H7 (cell line): Measurements from ENCODE around the gene CUEDC1. TPM values are rescaled to one million over a fixed set of nuclear protein-coding genes. Genes with fewer than 3 reads are reported as not detected.
A peak's percentile ranks its signal among the peaks of the same experiment; 100 is the strongest.
"Not testable (repeated sequence)": the region's sequence is repeated elsewhere in the genome, so short reads cannot be mapped to it uniquely, and the experiment has no call there.

Source experiments
- DNase-seq: peaks from one replicate; pipeline ENCODE4 v3.0.0; 2012
- H3K27me3 ChIP-seq: 2 replicates; pipeline ENCODE4 v1.6.0; 2011; ENCODE audit warnings: mild to moderate bottlenecking, low read length; ENCODE audit not compliant: control insufficient read depth, insufficient read depth
- H3K36me3 ChIP-seq: replicated peaks from 2 replicates; pipeline ENCODE4 v1.5.1; 2011; ENCODE audit warnings: low read length; ENCODE audit not compliant: control insufficient read depth, insufficient read depth
- H3K4me3 ChIP-seq: 2 replicates; pipeline ENCODE4 v1.5.1; 2011; ENCODE audit warnings: low read depth, mild to moderate bottlenecking, control low read depth, low read length, moderate library complexity; ENCODE audit not compliant: insufficient read depth
- total RNA-seq: library from RNA; depleted of rRNA; stranded (reverse); fragments of >200 nt; shearing (Covaris generic); gene quantifications from 2 replicates; pipeline ENCODE4 v1.2.3, GENCODE V29; 2014

The CUEDC1 gene
- total RNA-seq, 1 experiment from 2014 or later: 13.9 TPM

DNA sequence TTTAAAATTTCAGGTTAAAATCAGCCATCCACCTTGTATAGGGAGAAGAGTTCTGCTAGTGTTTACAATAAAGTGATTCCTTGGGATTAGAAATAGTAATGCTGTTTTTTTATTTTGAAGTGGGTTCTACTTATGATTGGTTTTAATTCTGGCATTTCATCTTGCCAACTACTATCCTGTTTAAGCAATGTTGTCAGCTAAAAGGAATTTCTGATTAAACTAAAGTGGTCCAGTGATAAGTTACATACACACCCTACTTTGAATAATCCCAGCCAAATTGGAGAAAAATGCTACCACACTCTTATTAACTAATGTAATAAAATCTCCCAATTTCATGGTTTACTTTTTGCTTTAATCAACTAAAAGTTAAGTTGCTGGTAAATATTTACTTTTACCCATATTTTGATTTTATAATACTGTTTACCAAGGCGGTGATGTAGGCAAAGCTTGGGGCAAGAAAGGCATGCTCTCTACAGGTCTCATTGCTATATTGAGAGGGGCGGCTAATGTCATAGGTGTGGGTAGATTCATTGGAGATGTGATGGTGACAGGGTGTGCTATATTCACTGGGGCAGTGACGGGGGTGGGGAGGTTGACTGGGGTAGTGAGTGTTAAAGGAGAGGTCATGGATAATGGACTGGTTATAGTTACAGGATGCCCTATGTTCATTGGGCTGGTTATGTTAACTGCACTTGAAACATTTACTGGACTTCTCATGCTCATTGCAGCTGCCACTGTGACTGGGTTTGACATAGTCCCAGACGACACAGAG is 19.0 kb upstream of the CUEDC1 start:
- H3K27me3 ChIP-seq, H3K4me3 ChIP-seq, DNase-seq: not testable (repeated sequence)
- peaks cover 22% of the 10 kb centered on the region for H3K36me3 ChIP-seq

DNA sequence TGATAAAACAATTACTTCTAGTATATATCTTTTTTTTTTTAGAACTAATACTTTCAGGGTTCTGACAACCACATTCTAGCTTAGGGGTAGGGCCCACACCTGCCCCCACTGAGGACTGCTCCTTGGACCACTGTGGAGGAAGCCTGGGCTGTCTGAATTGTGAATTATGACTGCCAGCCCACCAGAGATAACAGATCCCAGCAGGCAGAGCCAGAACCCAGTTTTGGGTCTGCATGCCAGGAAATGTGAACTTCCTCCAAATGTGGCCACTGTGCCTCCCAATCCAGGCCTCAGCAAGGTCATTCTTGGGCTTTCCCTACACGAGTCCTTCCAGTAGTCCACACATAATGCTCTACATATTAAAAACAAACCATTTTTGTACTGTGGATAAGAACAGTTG is 16.9 kb upstream of the CUEDC1 start:
- H3K4me3 ChIP-seq: no peak overlapping the region
- peaks cover 15% of the 10 kb centered on the region for H3K36me3 ChIP-seq
- DNase-seq: no peak
- H3K27me3 ChIP-seq: no peaks in the 10 kb centered on the region

DNA sequence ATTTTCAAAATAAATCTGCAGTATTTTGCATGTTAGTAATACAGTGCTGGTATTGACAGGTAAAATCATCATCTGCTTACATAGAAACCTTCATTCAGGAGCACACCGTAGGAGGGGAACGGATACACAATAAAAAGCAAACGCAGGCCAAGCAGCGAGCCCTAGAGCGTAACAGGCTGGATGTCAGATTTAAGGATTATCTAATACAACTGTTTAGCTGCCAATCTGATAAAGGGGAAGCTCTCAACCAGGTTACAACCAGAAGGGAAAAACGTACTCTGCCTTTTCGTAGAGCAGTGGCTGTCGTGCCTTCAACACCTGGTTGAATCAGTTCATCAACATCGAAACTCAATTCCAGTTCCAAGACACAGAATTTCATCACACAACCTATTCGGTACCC is 16.4 kb upstream of the CUEDC1 start:
- H3K36me3 ChIP-seq: peaks cover 9% of the 10 kb centered on the region
- no peak for DNase-seq
- H3K27me3 ChIP-seq: no peaks in the 10 kb centered on the region
- H3K4me3 ChIP-seq: no peak overlapping the region

DNA sequence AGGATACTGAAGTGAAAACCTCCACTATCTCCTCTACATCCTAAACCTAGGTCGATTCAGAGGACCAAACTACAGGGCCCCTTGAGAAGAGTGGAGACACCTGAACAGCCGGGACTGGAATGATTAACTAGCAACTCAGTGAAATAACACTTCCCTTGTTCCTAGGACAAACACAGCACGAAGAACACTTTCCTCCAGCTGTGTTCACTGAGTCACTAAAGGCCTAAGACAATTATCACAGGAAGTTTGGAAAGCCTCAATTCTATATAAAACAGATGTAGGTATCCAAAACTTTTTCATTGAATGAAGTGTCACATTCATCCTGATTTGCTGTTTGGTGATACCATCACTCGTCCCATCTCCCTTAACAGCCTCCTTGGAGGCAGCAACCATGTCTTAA is 15.5 kb upstream of the CUEDC1 start:
- H3K27me3 ChIP-seq: no peaks in the 10 kb centered on the region
- DNase-seq: no peak
- peaks cover 7% of the 10 kb centered on the region for H3K36me3 ChIP-seq
- H3K4me3 ChIP-seq: no peak overlapping the region

DNA sequence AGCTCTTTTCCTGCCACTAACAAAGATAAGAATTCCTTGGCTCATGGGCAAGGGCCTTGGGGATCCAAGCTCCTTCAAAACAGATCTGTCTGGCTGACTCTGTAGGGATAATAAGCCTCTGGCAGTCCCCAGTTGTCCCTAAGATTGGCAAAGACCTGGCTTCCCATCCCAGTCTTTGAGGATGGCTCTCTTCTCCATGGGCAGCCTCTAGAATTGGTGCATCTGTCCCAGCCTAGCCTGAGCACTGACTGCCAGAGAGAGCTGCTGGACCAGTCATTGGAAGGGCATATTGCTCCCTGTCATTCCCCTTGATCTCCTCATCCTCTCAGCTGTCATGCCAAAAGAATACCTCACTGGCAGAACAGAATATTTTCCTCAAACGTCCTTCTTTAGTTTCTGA is 13.2 kb upstream of the CUEDC1 start:
- Histone ChIP-seq H3K27me3 (no peaks in the 10 kb centered on the region), H3K4me3 (no peak overlapping the region), H3K36me3 (peaks cover 1% of the 10 kb centered on the region)
- no peak for DNase-seq

DNA sequence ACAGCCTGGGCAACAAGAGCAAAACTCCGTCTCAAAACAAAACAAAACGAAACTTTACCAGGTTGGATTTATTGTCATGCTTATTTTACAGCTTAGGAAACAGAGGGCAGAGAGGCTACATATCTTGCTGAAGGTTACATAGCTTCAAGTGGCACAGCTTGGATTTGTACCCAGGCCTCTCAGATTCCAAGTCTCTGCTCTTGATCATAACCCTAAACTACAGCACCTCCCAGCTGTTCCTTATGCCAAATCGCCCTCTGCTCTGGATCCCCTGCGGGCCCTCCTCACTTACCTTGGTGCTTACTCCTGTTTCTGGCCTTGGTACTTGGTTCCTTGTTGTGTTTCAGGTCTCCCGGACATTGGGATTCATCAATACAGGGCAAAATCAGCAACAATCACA is 11.7 kb upstream of the CUEDC1 start:
- no peak overlapping the region for H3K4me3 ChIP-seq
- no peaks in the 10 kb centered on the region for H3K36me3 ChIP-seq
- H3K27me3 ChIP-seq: no peaks in the 10 kb centered on the region
- DNase-seq: no peak

DNA sequence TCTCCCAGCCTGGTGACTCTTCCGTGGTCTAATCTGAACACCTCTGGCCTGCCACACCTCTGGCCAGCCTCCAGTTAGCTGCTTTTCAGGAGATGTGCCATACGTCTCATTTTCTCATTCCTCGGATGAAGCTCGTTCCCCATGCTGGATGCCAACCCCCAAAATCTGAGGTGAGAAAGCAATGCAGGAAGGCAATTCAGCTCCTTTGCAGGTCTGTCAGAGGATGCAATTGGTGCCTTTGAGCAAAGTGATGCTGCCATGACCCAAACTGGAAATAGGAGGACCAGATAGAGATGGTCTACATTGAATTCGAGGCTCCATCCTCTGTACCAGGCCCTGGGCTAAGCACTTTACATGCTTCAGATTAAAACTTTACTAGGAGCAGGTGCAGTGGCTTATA is 11.0 kb upstream of the CUEDC1 start:
- Histone ChIP-seq H3K27me3 (no peaks in the 10 kb centered on the region), H3K36me3 (no peaks in the 10 kb centered on the region), H3K4me3 (no peak overlapping the region)
- DNase-seq: no peak

DNA sequence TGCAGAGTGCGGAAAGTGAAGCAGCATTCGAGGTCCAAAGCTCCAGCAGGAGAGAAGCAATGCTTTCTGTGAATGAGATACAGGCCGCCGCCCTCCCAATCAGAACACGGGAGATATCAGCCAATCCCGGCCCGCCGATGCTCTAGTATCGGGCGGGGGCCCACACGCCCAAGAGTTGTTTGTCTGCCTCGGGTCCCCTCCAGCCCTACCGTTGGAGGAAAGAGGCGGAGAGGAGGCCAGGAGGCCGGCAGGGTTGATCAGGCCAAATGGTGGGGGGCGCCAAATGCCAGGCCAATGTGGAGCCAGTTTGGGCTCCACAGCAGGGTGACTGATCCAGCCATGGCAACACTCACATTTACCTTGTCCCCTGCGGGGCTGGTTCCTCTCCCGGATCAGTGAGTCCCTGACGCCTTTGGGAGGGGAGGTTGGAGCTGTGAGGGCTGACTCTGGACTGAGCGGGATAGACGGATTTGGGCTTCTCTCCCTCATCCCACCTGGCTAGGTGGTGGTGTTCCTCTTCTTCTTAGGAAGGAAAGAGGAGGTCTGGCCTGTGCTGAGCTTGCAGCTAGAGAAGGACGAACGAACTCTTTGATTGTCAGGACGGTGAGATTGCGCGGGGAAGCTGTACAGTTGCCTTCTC is 10.4 kb upstream of the CUEDC1 start:
- DNase-seq: peak; percentile 61
- no peaks in the 10 kb centered on the region for H3K36me3 ChIP-seq

DNA sequence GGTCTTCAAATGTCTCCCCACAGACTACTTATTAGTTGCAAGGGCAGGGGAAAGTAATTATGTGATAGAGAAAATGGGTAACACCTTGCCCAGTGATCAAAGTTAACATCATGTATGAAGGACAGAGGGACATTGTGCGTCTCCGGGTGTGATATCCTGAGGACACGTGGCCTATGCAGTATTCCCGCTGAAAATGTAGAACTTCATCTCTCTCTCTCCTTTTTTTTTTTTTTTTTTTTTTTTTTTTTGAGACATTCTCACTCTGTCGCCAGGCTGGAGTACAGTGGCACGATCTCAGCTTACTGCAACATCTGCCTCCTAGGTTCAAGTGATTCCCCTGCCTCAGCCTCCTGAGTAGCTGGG is 7.9 kb upstream of the CUEDC1 start:
- H3K4me3 ChIP-seq: no peak overlapping the region
- H3K27me3 ChIP-seq: no peaks in the 10 kb centered on the region
- no peaks in the 10 kb centered on the region for H3K36me3 ChIP-seq
- no peak for DNase-seq

More for the DNA sequence above, 10.4 kb upstream of the CUEDC1 start:
- no peak overlapping the region for H3K4me3 ChIP-seq
- H3K27me3 ChIP-seq: no peaks in the 10 kb centered on the region

DNA sequence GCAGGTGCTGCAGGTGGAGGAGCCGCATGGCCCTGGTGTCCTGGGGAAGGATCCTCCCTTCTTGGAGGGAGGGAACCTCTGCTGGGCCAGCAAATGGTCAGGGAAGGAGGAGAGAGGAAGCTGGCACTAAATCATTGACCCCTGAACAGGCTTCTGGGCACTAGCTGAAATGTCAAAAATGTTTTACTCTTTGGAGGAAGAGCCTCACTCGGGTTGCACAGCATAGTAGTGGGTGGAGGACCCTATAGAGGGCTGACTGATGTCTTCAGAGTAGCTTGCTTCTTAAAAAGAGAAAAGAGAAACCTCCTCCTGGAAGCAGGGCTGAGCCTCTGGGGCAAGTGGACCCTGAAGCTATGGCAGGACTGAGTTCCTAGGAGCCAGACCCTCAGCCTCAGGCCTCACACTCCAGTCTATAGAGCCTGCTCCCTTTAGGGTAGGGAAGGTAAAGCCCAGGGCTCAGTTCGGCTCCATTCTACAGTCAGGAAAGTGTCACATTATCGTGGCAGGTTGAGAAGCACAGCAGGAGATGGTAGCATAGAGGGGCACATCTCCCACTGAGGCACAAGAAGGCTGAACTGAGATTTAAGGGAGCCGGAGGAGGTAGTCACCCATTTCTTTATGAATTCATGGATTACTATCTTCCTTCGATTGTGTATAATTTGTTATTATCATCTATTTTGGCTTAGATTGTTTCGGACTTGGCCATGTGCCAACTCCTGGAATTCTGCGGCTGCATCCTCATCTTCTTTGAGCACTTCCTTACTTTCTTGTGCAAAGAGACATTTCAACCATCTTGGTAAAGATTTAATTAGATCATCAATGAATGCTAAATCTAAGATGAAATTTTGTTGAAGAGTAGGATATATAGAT is 7.3 kb upstream of the CUEDC1 start:
- DNase-seq: peak; percentile 2
- Histone ChIP-seq H3K36me3 (no peaks in the 10 kb centered on the region), H3K27me3 (no peaks in the 10 kb centered on the region), H3K4me3 (no peak overlapping the region)

DNA sequence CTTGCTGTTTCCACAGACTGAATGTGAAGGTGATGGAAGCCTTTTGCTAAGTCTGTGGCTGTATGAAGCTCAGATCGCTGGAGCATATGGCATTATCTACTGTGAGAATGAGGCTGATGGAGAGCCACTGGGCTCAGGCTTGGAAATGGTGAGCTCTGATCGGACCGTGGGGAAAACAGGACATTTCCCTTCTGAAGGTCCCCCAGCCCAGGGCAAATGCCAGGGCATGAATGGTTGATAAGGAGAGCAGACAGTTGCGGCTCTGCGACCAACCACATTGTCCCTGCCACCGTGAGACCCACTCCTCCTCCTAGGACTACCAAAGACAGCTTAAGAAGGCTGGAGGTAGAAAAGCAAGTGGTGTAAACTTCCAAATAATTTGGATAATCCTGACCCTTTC is 4.7 kb upstream of the CUEDC1 start:
- Histone ChIP-seq H3K27me3 (peaks cover 9% of the 10 kb centered on the region; the same call in 1 of the 2 replicates), H3K4me3 (no peak overlapping the region), H3K36me3 (no peaks in the 10 kb centered on the region)
- DNase-seq: peak; percentile 5

DNA sequence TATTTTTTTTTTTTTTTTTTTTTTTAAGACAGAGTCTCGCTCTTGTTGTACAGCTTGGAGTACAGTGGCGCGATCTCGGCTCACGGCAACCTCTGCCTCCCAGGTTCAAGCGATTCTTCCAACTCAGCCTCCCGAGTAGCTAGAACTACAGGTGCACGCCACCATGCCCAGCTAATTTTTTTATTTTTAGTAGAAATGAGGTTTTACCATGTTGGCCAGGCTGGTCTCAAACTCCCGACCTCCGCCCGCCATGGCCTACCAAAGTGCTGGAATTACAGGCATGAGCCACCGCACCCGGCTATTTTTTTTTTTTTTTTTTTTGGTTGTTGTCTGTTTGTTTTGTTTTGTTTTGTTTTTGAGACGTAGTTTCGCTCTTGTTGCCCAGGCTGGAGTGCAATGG is 3.2 kb upstream of the CUEDC1 start:
- not testable (repeated sequence) for DNase-seq, H3K4me3 ChIP-seq, H3K27me3 ChIP-seq, H3K36me3 ChIP-seq

DNA sequence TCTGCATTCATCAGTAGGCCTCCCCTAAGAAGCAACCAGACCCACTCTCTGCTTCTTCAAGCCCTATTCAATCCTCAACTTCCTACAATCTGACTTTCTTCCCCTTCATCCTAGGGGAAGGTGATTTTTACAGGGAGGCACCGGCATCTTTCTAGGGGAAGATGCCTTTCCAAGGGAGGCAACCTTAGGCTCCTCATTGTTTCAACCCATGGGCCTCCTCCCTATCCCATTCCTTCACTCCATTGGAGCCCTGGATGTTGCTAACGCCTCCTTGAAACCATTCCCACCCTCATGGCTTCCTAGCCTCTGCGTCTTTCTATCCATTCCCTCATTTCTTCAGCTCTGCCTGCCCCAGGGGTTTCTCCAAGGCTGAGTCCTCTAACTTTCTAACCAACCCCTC is 2.7 kb upstream of the CUEDC1 start:
- H3K27me3 ChIP-seq: peaks cover 9% of the 10 kb centered on the region; the same call in 1 of the 2 replicates
- no peaks in the 10 kb centered on the region for H3K36me3 ChIP-seq
- no peak for DNase-seq
- no peak overlapping the region for H3K4me3 ChIP-seq

DNA sequence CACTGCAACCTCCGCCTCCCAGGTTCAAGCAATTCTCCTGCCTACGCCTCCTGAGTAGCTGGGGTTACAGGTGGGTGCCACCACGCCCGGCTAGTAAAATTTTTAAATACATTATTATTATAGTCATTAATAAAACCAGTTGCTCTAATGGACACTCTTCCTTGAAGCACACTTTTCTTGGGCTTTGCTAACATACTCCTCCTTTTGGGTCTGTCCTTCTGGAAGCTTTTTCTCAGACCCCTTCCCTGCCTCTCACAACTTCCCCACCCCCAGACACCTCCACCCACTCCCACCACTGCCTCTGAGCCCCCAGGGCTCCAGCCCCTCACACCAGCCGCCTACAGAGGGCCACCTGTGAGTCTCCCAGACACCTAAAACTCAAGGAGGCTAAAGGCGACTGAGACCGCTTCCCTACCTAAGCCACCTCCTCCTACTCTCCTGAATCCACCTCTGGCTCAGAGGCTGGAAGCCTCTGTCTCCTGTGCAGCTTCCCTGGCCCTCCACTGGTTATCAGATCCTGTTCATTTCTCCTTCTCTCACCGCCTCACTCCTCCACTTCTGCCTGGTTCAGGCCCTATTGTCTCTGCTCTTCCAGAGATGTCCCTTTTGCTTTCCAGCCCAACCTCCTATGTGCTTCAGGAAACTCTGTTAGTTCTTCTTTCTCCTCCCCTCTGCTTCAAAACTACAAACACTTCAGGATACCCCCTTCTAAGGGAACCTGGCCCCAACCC is 2.1 kb upstream of the CUEDC1 start:
- no peak for DNase-seq
- no peaks in the 10 kb centered on the region for H3K36me3 ChIP-seq
- peaks cover 9% of the 10 kb centered on the region; the same call in 1 of the 2 replicates for H3K27me3 ChIP-seq
- H3K4me3 ChIP-seq: no peak overlapping the region
